Epithelial cell of proximal tubule (primary cell): ENCODE results near the gene ANKRD62. TPM values are rescaled to one million over a fixed set of nuclear protein-coding genes. Genes with fewer than 3 reads are reported as not detected.

Experiments
- DNase-seq: peaks from one replicate; pipeline ENCODE4 v3.0.0-alpha.2; 2011; ENCODE audit warnings: low read depth
- H3K4me3 ChIP-seq: 2 replicates; pipeline ENCODE4 v1.5.1; 2011; ENCODE audit warnings: low read depth, mild to moderate bottlenecking, low read length
- CTCF ChIP-seq: conservative IDR thresholded peaks from 2 replicates; pipeline ENCODE4 v1.5.1; 2012; ENCODE audit warnings: low read depth, mild to moderate bottlenecking, low read length
- total RNA-seq: library from RNA; depleted of rRNA; stranded (reverse); fragments of >200 nt; gene quantifications from 2 replicates; pipeline ENCODE4 v1.2.3, GENCODE V29; 2015

The ANKRD62 gene
- total RNA-seq, 1 donor from 2014 or later = not detected

DNA sequence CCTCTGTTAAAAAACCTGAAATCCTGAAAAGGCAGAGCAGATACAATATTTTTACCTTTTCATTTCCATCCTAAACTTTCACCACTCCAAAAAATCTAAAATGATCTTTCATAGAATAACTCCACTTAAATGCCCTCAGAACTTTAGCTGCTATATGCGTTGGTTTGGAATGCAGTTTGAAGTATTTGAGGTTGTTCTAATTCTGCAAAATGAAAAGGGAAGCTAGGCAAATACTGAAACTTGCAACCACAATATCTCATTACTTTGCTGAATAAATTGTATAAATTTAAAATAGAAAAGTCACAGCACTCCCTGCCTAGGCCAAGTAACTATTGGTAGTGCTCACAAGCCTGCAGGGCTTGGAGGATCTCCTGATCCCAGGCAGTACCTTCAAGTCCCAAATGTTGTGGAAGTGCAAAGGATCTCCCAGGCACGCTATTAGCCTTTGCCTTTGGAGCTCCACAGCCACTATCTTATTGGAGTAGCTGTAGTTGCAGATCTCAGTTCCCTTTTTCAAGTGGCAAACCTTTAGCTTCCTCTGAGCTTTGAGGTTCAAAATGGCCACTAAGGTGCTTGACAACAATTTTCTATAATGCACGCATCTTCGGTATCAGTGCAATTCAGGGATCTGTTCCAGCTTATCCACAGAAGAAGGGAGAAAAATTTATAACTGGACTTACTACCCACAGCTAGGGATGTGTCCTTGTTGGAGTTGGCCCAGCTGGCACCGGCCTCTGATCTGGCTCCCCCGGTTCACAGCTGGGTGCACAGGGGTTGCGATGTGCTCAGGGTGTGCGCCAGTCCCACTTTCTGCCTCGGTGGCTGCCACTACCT is 43.4 kb upstream of the ANKRD62 start:
- TF ChIP-seq CTCF = no peak
- H3K4me3 ChIP-seq = no peak overlapping the region
- no peak for DNase-seq

- TF ChIP-seq CTCF = no peak
- DNase-seq = no peak
- H3K4me3 ChIP-seq = no peak overlapping the region
These were observed 40.8 kb upstream of the ANKRD62 start for GRCh38 chr18:12052866-12053265.

- TF ChIP-seq CTCF = no peak
- H3K4me3 ChIP-seq = no peak overlapping the region
- DNase-seq = no peak
These were observed 40.4 kb upstream of the ANKRD62 start for GRCh38 chr18:12053289-12053688.

GRCh38 chr18:12056034-12056883 is 37.4 kb upstream of the ANKRD62 start:
- no peak for TF ChIP-seq CTCF
- H3K4me3 ChIP-seq = no peak overlapping the region
- no peak for DNase-seq

GRCh38 chr18:12056884-12057402 is 36.7 kb upstream of the ANKRD62 start:
- H3K4me3 ChIP-seq = no peak overlapping the region
- no peak for TF ChIP-seq CTCF
- no peak for DNase-seq

DNA sequence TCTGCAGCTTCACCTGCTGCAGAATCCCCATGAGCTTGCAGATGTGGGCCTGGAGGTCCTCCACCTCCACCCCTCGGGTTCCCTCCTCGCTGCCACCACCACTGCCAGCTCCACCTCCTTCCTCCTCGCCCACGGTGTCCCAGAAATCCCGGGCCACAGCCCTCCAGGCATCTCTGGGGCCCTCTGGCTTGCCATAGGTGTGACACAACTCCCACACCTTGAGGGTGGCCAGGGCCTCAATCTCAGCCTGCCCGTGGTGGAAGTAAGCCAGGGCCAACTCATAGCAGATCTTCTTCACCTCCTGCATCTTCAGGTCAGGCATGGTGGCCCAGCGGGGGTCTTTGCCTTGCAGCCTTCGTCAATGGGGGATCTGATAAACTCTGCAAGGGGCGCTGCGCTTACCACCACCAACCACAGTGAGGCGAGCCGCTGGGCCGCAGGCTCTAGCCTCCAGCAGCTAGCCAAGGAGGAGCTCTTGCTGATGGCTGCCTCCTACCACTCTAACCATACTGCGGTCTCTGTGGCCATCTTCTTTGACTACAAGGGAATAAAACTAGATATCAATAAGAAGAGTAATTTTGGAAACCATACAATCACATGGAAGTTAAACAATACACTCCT is 36.1 kb upstream of the ANKRD62 start:
- TF ChIP-seq CTCF = no peak
- no peak for DNase-seq
- no peak overlapping the region for H3K4me3 ChIP-seq
